GM15510 (cell line): ENCODE data around the gene ARV1.

Source experiments
- POLR2A ChIP-seq: IDR thresholded peaks from 3 replicates; pipeline ENCODE4 v1.6.1; 2011; ENCODE audit warnings: borderline replicate concordance; ENCODE audit not compliant: insufficient read length; ENCODE audit errors: extremely low read depth

Gene ARV1

DNA sequence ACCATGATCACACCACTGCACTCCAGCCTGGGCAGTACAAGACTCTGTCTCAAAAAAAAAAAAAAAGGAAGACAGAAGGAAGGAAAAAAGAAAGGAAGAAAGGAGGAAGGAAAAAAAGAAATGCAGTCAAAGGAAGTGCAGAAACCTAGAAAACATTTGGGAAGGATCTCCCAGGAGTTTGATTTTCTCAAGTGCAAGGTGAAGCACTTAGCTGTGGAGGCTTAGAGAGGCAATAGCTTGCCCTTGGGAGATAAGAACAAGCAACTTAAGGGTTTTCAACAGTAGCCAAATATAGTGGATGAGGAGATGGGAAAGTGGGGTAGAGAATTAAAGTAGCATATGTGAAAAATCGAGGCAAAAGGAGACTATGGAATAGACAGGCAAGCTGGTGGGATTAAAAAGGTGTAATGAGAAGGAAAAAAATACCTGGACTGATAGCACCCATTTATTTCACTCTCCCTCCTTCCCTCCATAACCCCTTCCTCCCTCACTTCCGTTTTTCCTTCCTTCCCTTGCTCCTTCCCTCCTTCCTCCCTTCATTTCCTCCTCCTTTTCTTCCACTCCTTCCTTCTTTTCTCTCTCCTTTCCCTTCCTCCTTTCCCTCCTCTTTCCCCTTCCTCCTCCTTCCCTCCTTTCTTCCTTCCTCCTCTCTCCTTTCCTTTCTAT is 68.0 kb downstream of the ARV1 start:
- no peak for TF ChIP-seq POLR2A

- TF ChIP-seq POLR2A, result no peak
These were observed 70.5 kb downstream of the ARV1 start for GRCh38 chr1:231049121-231049979.
